GM21576 (cell line): Measurements from ENCODE around the gene DLX4.

Experiments
- ATAC-seq: cut with Tn5 transposase; IDR thresholded peaks from one replicate; pipeline ENCODE4 v1.9.1; 2021; ENCODE audit warnings: mild to moderate bottlenecking, moderate library complexity; ENCODE audit not compliant: unreplicated experiment

Gene DLX4, protein sequence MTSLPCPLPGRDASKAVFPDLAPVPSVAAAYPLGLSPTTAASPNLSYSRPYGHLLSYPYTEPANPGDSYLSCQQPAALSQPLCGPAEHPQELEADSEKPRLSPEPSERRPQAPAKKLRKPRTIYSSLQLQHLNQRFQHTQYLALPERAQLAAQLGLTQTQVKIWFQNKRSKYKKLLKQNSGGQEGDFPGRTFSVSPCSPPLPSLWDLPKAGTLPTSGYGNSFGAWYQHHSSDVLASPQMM

GRCh38 chr17:49969134-49969759, at the start of gene DLX4:
TSS of gene DLX4 (plus strand) at chr17:49969190. CDS start at chr17:49969469, 279 bp downstream.
- ATAC-seq = no peak

- ATAC-seq = no peak
Observed at GRCh38 chr17:49920030-49920769, 48.8 kb upstream of the DLX4 start.

DNA sequence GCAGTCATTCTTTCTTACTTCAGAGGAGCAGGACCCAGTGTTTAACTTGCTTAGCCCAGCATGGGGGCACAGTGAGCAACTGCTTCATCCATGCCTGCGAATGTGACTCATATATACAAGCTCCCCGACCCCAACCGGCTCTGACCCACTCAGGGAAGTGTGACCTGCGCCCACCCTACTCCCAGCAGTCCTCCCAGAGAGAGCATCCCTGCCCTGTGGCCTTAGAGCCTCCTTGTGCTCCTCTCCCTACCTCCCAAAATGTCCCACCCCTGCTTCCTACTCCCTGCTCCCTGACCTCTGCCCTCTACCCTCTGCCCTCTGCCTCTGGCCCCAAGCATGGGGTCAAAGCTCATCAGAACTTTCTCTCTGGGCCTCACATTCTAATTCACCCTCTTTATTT, 46.9 kb upstream of the DLX4 start:
- no peak for ATAC-seq

DNA sequence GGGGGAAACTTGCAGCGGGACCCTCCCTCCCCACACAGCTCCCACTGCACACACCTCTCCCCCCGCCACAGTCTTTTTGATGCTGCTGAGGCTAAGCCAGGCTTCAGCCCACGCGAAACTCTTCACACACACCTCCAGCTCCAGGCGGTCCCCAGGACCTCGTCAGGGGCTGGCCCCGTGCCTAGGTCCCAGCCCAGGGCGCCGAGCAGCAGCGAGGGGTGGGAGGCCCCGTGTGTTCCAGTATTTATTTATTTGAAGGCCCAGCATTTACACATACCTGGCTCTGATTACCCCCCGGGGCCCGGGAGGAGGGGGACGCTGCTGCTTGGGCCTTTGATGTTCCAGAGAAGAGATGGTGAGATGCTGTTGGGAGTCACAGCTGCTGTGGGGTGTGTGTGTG, 44.9 kb upstream of the DLX4 start:
- ATAC-seq = no peak

DNA sequence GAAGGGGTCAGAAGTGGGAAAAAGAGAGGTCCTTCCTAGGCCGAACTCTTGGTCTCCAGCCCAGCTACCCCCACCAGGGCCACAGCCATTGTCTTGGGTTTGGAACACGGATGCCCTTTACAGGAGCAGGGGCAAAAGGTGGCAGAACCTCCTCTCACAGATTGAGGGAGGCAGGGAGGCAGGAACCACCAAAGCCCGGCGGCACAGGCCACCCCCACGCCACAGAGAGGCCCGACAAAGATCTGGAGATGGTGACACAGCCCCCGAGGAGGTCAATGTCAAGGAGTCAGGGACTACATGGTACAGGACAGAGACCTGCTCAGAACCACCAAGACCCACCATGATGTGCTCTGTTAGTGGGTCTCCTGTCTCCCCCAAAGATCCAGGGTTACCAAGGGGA, 44.4 kb upstream of the DLX4 start:
- ATAC-seq = no peak

DNA sequence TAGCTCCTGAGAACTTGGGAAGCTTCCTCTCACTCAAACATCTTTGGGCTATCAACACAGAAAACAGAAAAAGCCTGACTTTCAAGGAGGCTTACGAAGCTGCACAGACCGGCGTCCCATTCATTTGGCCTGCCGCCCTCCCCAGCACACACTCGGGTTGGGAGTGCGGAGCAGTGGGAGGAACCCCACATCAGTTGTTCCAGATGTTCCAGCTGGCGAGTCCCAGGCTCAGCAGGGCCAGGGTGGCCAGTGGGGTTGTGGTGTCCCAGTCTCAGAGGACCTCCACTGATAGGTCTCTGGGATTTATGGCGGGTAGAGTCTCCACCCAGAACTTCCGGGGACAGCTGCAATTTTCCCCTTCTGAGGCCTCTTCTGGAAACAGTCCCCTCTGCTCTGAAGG, 43.1 kb upstream of the DLX4 start:
- ATAC-seq = no peak

DNA sequence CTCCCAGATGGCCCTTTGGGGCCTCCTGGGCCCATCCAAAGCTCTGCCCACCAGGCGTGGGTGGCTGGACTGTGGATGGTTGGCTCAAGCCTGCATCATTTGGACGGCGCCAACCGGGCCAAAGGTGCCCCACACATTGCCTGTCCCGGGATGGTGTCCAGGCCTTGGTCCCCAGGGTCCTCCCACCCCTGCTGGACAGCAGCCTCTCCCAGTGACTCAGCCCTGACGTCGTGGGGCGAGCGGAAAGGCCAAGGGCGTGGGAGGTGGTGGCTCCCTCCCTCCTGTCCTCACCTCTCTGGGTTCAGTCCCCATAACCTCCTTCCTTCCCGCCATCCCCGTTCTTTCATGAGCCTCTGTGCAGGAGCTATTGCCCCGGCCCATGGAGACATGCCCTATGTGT, 42.1 kb upstream of the DLX4 start:
- ATAC-seq = no peak

GRCh38 chr17:49928126-49928800, 40.7 kb upstream of the DLX4 start:
- no peak for ATAC-seq

DNA sequence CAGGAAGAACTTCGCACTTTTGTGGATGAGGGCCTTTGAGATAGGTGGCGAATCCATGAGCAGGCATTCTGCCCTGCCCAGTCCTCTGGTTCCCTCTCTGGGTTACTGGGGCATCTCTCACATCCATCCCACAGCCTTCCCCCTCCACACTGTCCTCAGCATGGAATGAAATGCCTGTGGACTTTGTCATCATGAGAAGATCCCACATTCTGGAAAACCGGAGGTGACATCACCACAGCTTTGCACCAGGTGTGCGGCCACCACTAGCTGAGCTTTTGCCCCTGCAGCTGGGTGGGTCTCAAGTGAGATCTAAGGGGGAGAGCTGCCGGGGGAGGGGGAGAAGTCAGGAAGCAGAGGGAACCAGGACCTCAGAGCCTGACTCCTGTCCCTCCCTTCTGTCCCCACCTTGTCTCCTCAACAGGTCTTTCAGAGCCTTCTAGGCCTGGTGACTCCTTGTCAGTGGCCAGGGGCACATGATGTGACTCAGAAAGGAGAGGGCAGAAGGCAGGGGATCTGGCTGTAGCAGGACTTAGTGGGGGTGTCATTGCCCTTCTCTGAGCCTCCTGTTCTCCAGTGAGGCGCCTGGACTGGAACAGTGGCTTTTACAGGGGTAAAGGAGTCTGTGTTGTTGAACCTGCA, 40.0 kb upstream of the DLX4 start:
- no peak for ATAC-seq

DNA sequence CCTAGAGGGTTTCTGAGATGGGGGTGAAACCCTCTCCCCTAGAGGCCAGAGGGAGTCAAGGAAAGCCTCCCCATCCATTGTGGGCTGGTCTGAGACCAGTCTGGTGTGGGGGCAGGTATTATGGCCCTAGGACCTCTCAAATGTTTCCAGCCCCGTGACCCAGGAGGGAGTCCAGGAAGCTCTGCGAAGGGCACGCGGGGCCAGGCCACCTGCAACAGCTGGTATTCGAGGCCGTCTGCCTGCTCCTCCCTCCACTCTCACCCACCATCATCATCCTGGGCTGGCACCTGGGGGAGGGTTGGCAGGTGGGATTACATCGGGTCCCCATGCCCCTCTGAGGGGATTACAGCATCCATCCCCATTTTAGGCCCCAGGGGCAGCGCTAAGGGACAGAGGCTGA, 38.1 kb upstream of the DLX4 start:
- ATAC-seq = no peak

DNA sequence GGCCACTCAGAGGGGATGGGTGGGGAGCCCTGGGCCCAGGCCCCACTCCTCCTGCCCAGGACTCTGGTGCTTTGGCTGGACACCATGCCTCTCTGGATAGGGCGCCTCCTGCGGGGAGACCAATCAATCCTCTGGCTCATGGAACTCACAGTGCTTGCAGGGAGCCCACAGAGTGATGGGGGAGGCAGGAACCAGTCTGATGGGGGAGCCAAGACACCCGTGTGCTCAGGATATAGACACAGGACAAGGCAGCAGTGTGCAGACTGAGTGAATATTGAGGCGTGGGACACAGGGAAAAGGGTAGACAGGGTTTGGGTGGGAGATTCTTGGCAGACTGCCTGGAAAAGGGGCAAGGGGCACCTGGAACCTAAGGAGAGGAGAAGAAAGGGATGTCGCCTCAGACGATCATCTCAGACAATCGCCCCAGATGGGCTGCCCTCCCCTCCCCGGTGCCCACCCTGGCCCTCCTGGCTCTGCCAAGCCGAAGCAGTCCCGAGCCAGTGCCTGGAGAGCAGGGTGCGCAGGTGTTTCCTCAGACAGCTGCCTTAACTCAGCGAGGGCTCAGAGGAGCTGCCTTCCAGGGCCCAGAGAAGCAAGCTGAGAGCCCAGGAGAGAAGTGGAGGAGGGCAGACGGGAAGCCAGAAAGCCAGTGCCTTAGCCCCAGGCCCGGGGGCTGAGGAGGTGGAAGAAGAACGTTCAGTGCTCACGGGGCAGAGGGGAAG, 37.4 kb upstream of the DLX4 start:
- ATAC-seq = no peak

GRCh38 chr17:49932138-49932723, 36.8 kb upstream of the DLX4 start:
- ATAC-seq = no peak

DNA sequence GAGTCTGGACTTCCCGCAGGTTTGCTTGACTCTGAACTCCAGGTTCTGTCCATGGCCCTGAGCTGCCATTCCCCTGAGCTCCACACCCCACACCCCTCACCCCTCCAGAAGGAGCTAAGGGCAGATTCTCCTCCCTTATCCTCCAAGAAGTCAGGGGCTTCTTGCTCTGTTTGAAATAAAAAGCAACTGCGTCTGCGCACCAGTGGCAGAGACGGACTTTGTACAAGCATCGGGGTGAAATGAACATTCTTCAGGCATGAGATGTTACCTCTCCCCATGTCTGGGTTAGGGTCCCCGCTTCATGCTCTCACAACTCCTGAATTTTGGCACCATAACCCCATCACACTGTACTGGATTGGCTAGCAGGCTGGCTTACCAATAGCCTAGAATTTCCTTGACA, 36.1 kb upstream of the DLX4 start:
- no peak for ATAC-seq

DNA sequence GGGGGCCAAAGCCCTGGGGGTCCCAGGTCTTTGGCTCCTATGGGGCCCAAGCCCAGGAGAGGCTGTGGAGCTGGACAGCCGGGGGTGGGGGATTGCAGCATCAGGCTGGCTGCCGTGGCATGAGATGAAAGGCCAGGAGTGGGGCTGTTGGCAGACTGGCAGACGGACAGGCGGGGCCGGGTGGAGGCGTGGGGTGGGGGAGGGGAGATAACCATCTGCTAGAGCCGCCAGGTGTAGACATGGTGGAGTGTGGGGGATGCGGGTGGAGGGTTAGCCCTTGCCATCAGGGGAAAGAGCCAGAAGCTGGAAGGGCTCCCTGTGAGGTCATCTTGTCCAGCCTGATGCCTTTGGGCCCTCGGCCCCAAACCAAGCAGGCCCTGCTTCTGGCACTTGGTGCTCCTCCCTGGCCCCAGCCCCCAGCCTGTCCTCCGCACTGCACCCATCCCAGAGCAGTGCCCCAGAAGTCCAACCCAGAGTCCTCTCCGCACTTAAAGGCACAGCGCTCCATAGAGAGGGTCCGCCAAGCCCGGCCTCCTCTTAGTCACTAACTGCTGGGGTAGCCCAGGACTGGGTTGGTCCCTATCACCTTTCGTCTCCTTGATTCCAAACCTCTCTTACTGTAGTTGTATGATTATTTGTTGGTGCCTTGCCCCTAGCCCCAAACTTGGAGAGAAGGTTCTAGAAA, 33.3 kb upstream of the DLX4 start:
- ATAC-seq = no peak

- no peak for ATAC-seq
Observed at GRCh38 chr17:49936386-49936785, 32.6 kb upstream of the DLX4 start.

DNA sequence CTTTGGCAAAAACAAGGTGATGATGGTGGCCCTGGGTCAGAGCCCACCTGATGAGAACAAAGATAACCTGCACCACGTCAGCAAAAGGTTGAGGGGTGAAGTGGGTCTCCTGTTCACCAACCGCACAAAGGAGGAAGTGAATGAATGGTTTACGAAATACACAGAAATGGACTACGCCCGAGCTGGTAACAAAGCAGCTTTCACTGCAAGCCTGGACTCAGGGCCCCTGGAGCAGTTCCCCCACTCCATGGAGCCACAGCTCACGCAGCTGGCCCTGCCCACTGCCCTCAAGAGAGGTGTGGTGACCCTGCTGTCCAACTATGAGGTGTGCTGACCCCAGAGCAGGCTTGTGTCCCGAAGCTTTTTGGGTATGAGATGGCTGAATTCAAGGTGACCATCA, 29.7 kb upstream of the DLX4 start:
- ATAC-seq = no peak

DNA sequence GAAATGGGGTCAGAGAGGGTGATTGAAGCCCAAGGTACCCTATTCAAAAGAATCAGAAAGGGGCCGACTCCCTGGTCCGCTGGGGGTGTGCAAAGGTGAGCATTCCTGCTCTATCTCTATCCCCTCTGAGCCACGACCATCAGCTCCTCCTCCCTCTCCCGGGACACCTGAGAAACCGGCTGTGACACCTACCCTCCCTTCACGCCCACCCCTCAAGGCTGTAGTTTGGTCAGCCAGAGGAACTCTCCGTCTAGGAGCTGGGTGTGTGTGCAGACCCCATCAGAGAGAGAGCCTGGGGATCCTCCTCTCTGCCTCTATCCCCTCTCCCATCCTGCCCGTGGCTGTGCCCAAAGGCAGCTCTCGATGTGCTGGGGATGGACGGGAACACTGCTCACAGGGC, 27.6 kb upstream of the DLX4 start:
- no peak for ATAC-seq

DNA sequence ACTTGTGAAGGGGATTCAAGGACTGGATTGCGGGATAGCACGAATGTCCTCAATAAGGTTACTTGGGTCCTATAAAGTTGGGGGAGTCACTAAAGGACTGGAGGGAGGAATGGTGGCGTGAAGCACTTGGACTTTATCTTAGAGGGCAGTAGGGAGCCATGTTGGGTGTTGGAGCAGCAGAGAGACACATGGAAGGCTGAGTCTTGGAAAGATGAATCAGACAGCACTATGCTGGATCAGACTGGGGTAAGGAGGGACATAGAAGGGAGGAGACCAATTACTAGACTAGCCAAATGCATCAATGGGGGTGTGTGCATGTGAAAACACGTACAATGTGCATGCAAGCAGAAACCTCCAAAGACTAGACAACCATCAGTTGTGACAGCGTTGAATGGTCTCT, 26.0 kb upstream of the DLX4 start:
- no peak for ATAC-seq

GRCh38 chr17:49944273-49944870, 24.6 kb upstream of the DLX4 start:
- ATAC-seq = no peak
